Activated T-cell treated with anti-CD3 and anti-CD28 coated beads, Interleukin-2, amount 50 U/mL, for 24 hours (primary cell): ENCODE data around the gene GALNT2.

ENCODE experiments used
- DNase-seq: peaks from one replicate; pipeline ENCODE4 v3.0.0-alpha.2; 2020
- H3K27ac Mint-ChIP-seq: 2 replicates; pipeline ENCODE4 v1.8.0; 2020; ENCODE audit warnings: mild to moderate bottlenecking, mixed read lengths
- H3K27me3 Mint-ChIP-seq: 2 replicates; pipeline ENCODE4 v1.8.0; 2020; ENCODE audit warnings: mixed read lengths
- H3K36me3 Mint-ChIP-seq: 2 replicates; pipeline ENCODE4 v1.8.0; 2020; ENCODE audit warnings: low read depth, mixed read lengths
- H3K4me1 Mint-ChIP-seq: 2 replicates; pipeline ENCODE4 v1.8.0; 2020; ENCODE audit warnings: low read depth, mixed read lengths
- H3K4me3 Mint-ChIP-seq: 2 replicates; pipeline ENCODE4 v1.8.0; 2020; ENCODE audit warnings: mild to moderate bottlenecking, moderate library complexity, mixed read lengths
- H3K9me3 Mint-ChIP-seq: 2 replicates; pipeline ENCODE4 v1.8.0; 2020; ENCODE audit warnings: mixed read lengths

GALNT2 gene

GRCh38 chr1:230313453-230314141 is 246.6 kb downstream of the GALNT2 start:
- no peak overlapping the region for H3K4me3 Mint-ChIP-seq

GRCh38 chr1:230314142-230314470 is 247.1 kb downstream of the GALNT2 start:
- Mint-ChIP-seq H3K4me3 (no peak overlapping the region), H3K27me3 (peaks cover 4% of the 10 kb centered on the region), H3K9me3 (no peaks in the 10 kb centered on the region), H3K4me1 (peaks cover 2% of the 10 kb centered on the region), H3K36me3 (no peaks in the 10 kb centered on the region), H3K27ac (no peak overlapping the region)
- DNase-seq: no peak

More at GRCh38 chr1:230313453-230314141, 246.6 kb downstream of the GALNT2 start:
- Mint-ChIP-seq H3K27me3 (peaks cover 4% of the 10 kb centered on the region), H3K9me3 (no peaks in the 10 kb centered on the region), H3K36me3 (no peaks in the 10 kb centered on the region), H3K4me1 (peaks cover 2% of the 10 kb centered on the region), H3K27ac (no peak overlapping the region)
- DNase-seq: no peak

- no peak for DNase-seq
- peaks cover 9% of the 10 kb centered on the region for H3K27me3 Mint-ChIP-seq
- H3K27ac Mint-ChIP-seq: no peak overlapping the region
- no peaks in the 10 kb centered on the region for H3K9me3 Mint-ChIP-seq
- peaks cover 2% of the 10 kb centered on the region for H3K4me1 Mint-ChIP-seq
- no peaks in the 10 kb centered on the region for H3K36me3 Mint-ChIP-seq
- no peak overlapping the region for H3K4me3 Mint-ChIP-seq
Observed at GRCh38 chr1:230315099-230315498, 248.1 kb downstream of the GALNT2 start.

- no peak for DNase-seq
- Mint-ChIP-seq H3K9me3 (no peaks in the 10 kb centered on the region), H3K27ac (no peak overlapping the region), H3K27me3 (peaks cover 9% of the 10 kb centered on the region), H3K36me3 (no peaks in the 10 kb centered on the region), H3K4me3 (no peak overlapping the region), H3K4me1 (no peaks in the 10 kb centered on the region)
Observed at GRCh38 chr1:230316864-230317745, 250.1 kb downstream of the GALNT2 start.

GRCh38 chr1:230317823-230318819 is 251.1 kb downstream of the GALNT2 start:
- no peak overlapping the region for H3K4me3 Mint-ChIP-seq
- peaks cover 5% of the 10 kb centered on the region for H3K27me3 Mint-ChIP-seq
- no peaks in the 10 kb centered on the region for H3K4me1 Mint-ChIP-seq
- no peak for DNase-seq
- H3K36me3 Mint-ChIP-seq: no peaks in the 10 kb centered on the region
- H3K9me3 Mint-ChIP-seq: no peaks in the 10 kb centered on the region
- no peak overlapping the region for H3K27ac Mint-ChIP-seq

- Mint-ChIP-seq H3K4me3 (no peak overlapping the region), H3K4me1 (no peaks in the 10 kb centered on the region), H3K9me3 (no peaks in the 10 kb centered on the region), H3K36me3 (no peaks in the 10 kb centered on the region), H3K27ac (no peak overlapping the region), H3K27me3 (peaks cover 4% of the 10 kb centered on the region)
- no peak for DNase-seq
Observed at GRCh38 chr1:230319014-230319747, 252.1 kb downstream of the GALNT2 start.

GRCh38 chr1:230320804-230321203 is 253.8 kb downstream of the GALNT2 start:
- Mint-ChIP-seq H3K27me3 (peaks cover 4% of the 10 kb centered on the region), H3K9me3 (no peaks in the 10 kb centered on the region), H3K4me3 (no peak overlapping the region), H3K4me1 (no peaks in the 10 kb centered on the region), H3K27ac (no peak overlapping the region), H3K36me3 (no peaks in the 10 kb centered on the region)
- no peak for DNase-seq

GRCh38 chr1:230321341-230321740 is 254.3 kb downstream of the GALNT2 start:
- DNase-seq: no peak
- Mint-ChIP-seq H3K36me3 (no peaks in the 10 kb centered on the region), H3K4me1 (no peaks in the 10 kb centered on the region), H3K9me3 (no peaks in the 10 kb centered on the region), H3K4me3 (no peak overlapping the region), H3K27ac (no peak overlapping the region), H3K27me3 (peaks cover 4% of the 10 kb centered on the region)

- H3K9me3 Mint-ChIP-seq: no peaks in the 10 kb centered on the region
Observed at GRCh38 chr1:230321741-230322420, 254.8 kb downstream of the GALNT2 start.

GRCh38 chr1:230322421-230322756 is 255.4 kb downstream of the GALNT2 start:
- H3K4me1 Mint-ChIP-seq: peaks cover under 1% of the 10 kb centered on the region
- H3K9me3 Mint-ChIP-seq: no peaks in the 10 kb centered on the region
- H3K27me3 Mint-ChIP-seq: peaks cover 4% of the 10 kb centered on the region
- H3K36me3 Mint-ChIP-seq: no peaks in the 10 kb centered on the region
- H3K4me3 Mint-ChIP-seq: no peak overlapping the region
- no peak for DNase-seq
- no peak overlapping the region for H3K27ac Mint-ChIP-seq

More at GRCh38 chr1:230321741-230322420, 254.8 kb downstream of the GALNT2 start:
- H3K27me3 Mint-ChIP-seq: peaks cover 4% of the 10 kb centered on the region
- H3K36me3 Mint-ChIP-seq: no peaks in the 10 kb centered on the region
- no peaks in the 10 kb centered on the region for H3K4me1 Mint-ChIP-seq
- DNase-seq: no peak
- H3K4me3 Mint-ChIP-seq: no peak overlapping the region
- no peak overlapping the region for H3K27ac Mint-ChIP-seq

GRCh38 chr1:230322967-230323547 is 256.0 kb downstream of the GALNT2 start:
- DNase-seq: no peak
- Mint-ChIP-seq H3K36me3 (no peaks in the 10 kb centered on the region), H3K4me1 (peaks cover 7% of the 10 kb centered on the region), H3K27me3 (peaks cover 4% of the 10 kb centered on the region), H3K4me3 (no peak overlapping the region), H3K9me3 (no peaks in the 10 kb centered on the region), H3K27ac (no peak overlapping the region)

GRCh38 chr1:230323686-230324085 is 256.6 kb downstream of the GALNT2 start:
- DNase-seq: no peak
- H3K27me3 Mint-ChIP-seq: peaks cover 4% of the 10 kb centered on the region
- no peaks in the 10 kb centered on the region for H3K36me3 Mint-ChIP-seq
- H3K4me3 Mint-ChIP-seq: no peak overlapping the region
- H3K9me3 Mint-ChIP-seq: no peaks in the 10 kb centered on the region
- peaks cover 13% of the 10 kb centered on the region for H3K4me1 Mint-ChIP-seq
- H3K27ac Mint-ChIP-seq: no peak overlapping the region
